HG03039 (cell line): ENCODE data around the gene MAX.
"Not testable (repeated sequence)": the region's sequence is repeated elsewhere in the genome, so short reads cannot be mapped to it uniquely, and the experiment has no call there.

Experiments
- ATAC-seq: cut with Tn5 transposase; IDR thresholded peaks from one replicate; pipeline ENCODE4 v1.9.1; 2021; ENCODE audit warnings: mild to moderate bottlenecking, moderate library complexity; ENCODE audit not compliant: unreplicated experiment

MAX gene

GRCh38 chr14:65106316-65106715 is 4.0 kb upstream of the MAX start:
- ATAC-seq, result no peak

GRCh38 chr14:65104791-65105190 is 2.5 kb upstream of the MAX start:
- no peak for ATAC-seq

- no peak for ATAC-seq
Measured at GRCh38 chr14:65103150-65103760, 938 bp upstream of the MAX start.

DNA sequence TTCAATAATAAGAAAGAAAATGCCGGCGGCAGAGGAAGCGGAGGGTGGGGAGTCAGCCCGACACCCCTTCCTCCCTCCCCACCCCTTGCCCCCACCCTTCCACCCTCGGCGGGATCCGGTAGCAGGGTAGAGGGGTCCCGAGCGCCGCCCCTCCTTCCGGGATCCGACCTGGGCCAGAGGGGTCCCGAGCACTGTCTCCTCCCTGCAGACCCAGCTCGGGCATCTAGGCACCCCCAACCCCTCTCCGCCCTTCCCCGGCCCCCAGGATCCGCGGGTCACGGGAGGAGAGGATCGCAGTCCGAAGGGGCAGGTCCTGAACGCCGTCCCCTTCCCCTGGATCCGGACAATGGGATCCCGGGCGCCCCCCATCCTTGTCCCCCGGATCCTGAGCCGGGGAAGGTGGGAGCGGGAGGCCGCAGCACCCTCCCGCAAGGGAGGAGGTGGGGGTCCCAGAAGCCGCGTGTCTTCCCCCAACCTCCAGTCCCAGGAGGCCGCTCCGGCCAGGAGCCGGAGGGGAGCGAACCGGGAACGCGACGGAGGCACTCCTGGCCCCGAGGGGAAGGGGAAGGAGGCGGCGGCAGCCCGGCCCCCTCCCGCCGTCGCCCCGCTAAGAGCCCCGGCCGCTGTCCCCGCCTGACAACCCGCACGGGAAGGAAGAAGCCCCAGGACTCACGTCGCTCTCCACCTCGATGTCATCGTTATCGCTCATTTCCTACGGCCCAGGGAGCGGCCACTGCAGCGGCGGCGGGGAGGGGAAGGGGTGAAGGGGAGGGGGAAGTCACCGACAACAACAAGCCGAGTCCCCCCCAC is 481 bp downstream of the MAX start:
- peak; percentile 7 for ATAC-seq

DNA sequence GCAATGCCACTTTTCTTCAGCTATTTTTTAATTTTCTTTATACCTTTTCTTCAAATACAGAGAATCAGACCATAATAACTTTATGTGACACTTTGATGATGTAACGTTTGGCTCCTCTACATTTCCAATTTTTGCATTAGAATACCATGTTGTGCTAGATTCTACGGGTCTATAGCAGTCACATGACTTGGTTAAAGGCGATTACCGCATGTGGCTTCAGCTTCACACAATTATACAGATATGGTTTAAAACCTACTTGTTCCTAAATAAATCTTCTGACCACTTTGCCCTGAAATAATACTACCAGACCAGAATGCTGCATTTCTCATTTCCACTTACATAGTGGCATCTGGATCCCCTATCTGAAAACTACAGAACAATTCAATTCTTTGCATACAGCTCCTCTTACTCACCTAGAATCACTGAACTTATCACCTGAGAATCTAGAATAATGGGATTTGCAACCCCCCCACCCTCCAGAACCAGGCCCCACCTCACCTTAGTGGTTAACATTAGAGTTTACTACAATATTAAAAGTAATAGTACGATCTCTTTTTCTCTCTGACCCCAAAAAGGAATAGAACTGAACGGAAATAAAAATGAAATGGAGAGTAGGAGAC is 1.3 kb downstream of the MAX start:
- ATAC-seq, result no peak

DNA sequence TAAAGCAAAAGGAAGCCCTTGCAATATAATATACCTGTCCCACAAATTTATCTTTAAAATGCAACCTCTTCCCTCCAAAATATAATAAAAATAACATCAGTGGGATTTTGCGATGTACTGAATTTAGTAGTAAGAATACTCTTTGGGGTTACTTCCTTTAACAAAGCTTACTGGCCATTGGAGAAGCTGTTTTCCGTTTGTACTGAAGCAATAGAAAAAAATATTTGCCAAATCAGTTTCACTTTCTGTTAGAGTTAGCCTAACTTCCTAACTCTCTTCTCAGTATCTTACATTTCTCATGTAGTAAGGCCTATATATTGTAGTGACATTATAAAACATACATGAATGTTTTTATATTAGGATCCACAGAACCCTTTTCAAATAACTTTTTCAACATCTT is 3.7 kb downstream of the MAX start:
- ATAC-seq, result no peak

- ATAC-seq, result no peak
Measured at GRCh38 chr14:65096323-65097089, 5.8 kb downstream of the MAX start.

DNA sequence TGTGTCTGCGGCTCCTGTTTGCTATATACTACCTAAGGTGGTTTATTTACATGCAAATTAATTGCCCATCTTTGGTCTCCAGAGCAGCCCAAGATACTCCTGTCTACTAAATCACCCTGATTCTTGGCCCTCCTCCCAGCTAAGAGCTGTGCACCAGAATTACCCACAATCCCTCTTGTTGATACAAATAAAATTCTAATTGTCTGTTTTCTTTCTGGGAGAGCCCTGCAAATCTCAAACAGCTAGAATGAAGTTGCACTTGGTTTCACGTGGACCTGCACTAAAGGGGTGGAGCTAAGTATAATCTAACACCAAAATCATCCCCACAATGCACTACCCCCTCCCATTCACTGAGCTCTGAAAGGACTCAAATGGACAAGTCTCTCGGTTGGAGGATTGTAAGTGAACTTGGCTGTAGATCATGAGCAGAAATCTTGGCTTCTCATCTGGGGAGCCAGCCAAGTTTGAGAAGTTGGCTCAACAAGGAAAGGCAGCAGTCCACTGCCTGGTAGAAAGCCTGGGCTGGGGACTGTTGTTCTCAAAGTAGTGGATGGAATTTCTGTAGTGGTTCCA is 6.6 kb downstream of the MAX start:
- ATAC-seq, result no peak

- ATAC-seq, result no peak
Measured at GRCh38 chr14:65092349-65092748, 10.0 kb downstream of the MAX start.

DNA sequence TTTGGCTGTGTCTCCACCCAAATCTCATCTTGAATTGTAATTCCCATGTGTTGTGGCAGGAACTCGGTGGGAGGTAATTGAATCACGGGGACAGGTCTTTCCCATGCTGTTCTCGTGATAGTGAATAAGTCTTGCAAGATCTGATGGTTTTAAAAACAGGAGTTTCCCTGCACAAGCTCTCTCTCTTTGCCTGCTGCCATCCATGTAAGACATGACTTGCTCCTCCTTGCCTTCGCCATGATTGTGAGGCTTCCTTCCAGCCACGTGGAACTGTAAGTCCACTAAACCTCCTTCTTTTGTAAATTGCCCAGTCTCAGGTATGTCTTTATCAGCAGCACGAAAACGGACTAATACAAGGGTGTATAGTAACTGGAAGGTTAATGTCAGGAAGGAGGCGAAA is 14.5 kb downstream of the MAX start:
- ATAC-seq, result not testable (repeated sequence)

GRCh38 chr14:65086686-65087085 is 15.6 kb downstream of the MAX start:
- not testable (repeated sequence) for ATAC-seq

GRCh38 chr14:65084554-65085505 is 17.5 kb downstream of the MAX start:
- ATAC-seq, result no peak

GRCh38 chr14:65082930-65083329 is 19.4 kb downstream of the MAX start:
- ATAC-seq, result no peak

GRCh38 chr14:65080960-65081747 is 21.2 kb downstream of the MAX start:
- ATAC-seq, result no peak

- ATAC-seq, result no peak
Measured at GRCh38 chr14:65079768-65080167, 22.5 kb downstream of the MAX start.

DNA sequence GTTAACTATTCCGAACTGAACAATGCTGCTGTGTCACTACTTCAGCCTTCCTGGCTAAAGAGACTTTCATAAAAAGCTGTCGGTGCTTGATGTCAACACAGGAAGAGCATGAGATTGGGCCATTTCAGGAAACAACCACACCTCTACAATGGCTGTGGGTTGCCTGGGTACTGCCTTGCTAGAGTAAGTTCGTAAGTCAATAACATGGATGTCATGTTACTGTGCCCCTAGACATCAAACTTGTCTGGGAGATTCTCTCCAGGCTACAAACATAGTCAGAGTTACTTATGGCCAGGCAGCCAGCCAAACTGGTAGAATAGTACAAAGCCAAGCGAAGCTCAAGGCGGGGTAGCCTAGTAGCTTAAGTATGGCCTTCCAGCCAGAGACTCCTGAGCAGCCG is 23.1 kb downstream of the MAX start:
- no peak for ATAC-seq

GRCh38 chr14:65077318-65077717 is 25.0 kb downstream of the MAX start:
- no peak for ATAC-seq

DNA sequence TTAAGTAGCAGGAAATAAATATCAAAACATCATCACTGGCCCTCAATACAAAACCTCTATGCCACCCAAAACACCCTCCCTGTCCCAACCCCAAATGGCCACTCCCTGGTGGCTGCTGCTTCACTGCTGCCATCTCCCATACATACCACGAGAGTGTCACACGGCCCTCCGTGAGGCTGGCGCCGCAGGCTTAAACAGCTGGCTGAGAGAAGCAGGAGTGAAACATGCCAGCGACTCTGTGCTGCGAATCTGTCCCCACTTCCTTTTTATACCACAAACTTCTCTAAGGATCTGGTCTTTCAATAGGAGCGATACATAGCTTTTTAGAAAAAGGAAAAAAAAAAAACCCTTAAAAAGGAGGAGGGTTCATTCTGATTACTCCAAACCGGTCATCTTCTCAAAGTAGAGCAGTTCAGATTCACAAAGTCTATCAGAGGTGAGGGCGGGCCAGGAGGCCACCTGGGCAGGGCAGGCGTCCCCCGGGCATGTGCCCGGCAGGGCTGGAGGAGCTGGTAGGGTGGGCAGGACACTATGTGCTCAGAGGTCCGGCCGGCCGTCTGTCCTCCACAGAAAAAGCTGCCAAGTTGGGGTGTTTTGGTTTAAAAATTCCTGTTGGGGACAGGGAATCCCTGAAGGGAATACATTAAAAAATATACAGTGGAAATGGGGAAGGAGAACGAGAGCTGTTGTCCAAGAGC is 26.5 kb downstream of the MAX start:
- ATAC-seq, result no peak
